Astrocyte (in vitro differentiated cells and primary cell): ENCODE data around the gene KCNA5. TPM values are rescaled to one million over a fixed set of nuclear protein-coding genes. Genes with fewer than 3 reads are reported as not detected.
A peak's percentile ranks its signal among the peaks of the same experiment; 100 is the strongest.

Experiments
- DNase-seq: peaks from one replicate; pipeline ENCODE4 v3.0.0-alpha.2; 2010; ENCODE audit warnings: low read depth
- FAIRE-seq: peaks from 2 replicates; lab custom pipeline; 2011; peaks lifted over from hg19 to GRCh38; lab: Jason Lieb, UNC
- H2AFZ ChIP-seq: 2 replicates; pipeline ENCODE4 v1.6.0; 2012; ENCODE audit warnings: low read depth, low read length, inconsistent platforms
- H3K27ac ChIP-seq: 2 replicates; pipeline ENCODE4 v1.5.1; 2011; ENCODE audit warnings: low read depth, low read length, inconsistent platforms
- H3K27me3 ChIP-seq: 2 replicates; pipeline ENCODE4 v1.6.0; 2011; ENCODE audit warnings: low read length, inconsistent platforms; ENCODE audit not compliant: insufficient read depth
- H3K36me3 ChIP-seq: 2 replicates; pipeline ENCODE4 v1.5.1; 2011; ENCODE audit warnings: low read length, inconsistent platforms; ENCODE audit not compliant: insufficient read depth
- H3K4me1 ChIP-seq: 2 replicates; pipeline ENCODE4 v1.5.1; 2011; ENCODE audit warnings: low read length, inconsistent platforms; ENCODE audit not compliant: insufficient read depth
- H3K4me2 ChIP-seq: 2 replicates; pipeline ENCODE4 v1.6.0; 2012; ENCODE audit warnings: low read length, inconsistent platforms
- H3K4me3 ChIP-seq: 2 replicates; pipeline ENCODE4 v1.5.1; 2011; ENCODE audit warnings: low read depth, mild to moderate bottlenecking, low read length, inconsistent platforms; ENCODE audit not compliant: insufficient read depth
- H3K79me2 ChIP-seq: 2 replicates; pipeline ENCODE4 v1.6.0; 2012; ENCODE audit warnings: mild to moderate bottlenecking, low read length, inconsistent platforms; ENCODE audit not compliant: insufficient read depth
- H3K9ac ChIP-seq: 2 replicates; pipeline ENCODE4 v1.6.0; 2012; ENCODE audit warnings: mild to moderate bottlenecking, low read length, inconsistent platforms
- H3K9me3 ChIP-seq: 2 replicates; pipeline ENCODE4 v1.5.1; 2012; ENCODE audit warnings: low read depth, mild to moderate bottlenecking, low read length, inconsistent platforms; ENCODE audit not compliant: insufficient read depth
- H4K20me1 ChIP-seq: 2 replicates; pipeline ENCODE4 v1.6.0; 2012; ENCODE audit warnings: low read length, inconsistent platforms; ENCODE audit not compliant: insufficient read depth
- H3K27ac Mint-ChIP-seq: one replicate; pipeline ENCODE4 v1.8.0; 2021; ENCODE audit warnings: mild to moderate bottlenecking, mixed read lengths; ENCODE audit not compliant: unreplicated experiment
- H3K27me3 Mint-ChIP-seq: one replicate; pipeline ENCODE4 v1.8.0; 2021; ENCODE audit warnings: low read depth, mixed read lengths; ENCODE audit not compliant: unreplicated experiment
- H3K36me3 Mint-ChIP-seq: one replicate; pipeline ENCODE4 v1.8.0; 2021; ENCODE audit warnings: low read depth, mixed read lengths; ENCODE audit not compliant: unreplicated experiment
- H3K4me1 Mint-ChIP-seq: one replicate; pipeline ENCODE4 v1.8.0; 2021; ENCODE audit warnings: low read depth, mixed read lengths; ENCODE audit not compliant: unreplicated experiment
- H3K4me3 Mint-ChIP-seq: one replicate; pipeline ENCODE4 v1.8.0; 2021; ENCODE audit warnings: mild to moderate bottlenecking, moderate library complexity, mixed read lengths; ENCODE audit not compliant: unreplicated experiment
- H3K9me3 Mint-ChIP-seq: one replicate; pipeline ENCODE4 v1.8.0; 2021; ENCODE audit warnings: mild to moderate bottlenecking, mixed read lengths; ENCODE audit not compliant: unreplicated experiment
- CTCF ChIP-seq: IDR thresholded peaks from 2 replicates; pipeline ENCODE4 v1.5.1; 2011; ENCODE audit warnings: low read depth, mild to moderate bottlenecking, inconsistent platforms, low read length, moderate library complexity; ENCODE audit not compliant: insufficient read depth
- EZH2 ChIP-seq: IDR thresholded peaks from 2 replicates; pipeline ENCODE4 v1.6.1; 2012; ENCODE audit warnings: mild to moderate bottlenecking, low read length, inconsistent platforms; ENCODE audit not compliant: insufficient read depth
- total RNA-seq: library from RNA; stranded (reverse); gene quantifications from 2 replicates; pipeline ENCODE4 v1.2.1, GENCODE V29; 2021

KCNA5 gene
- total RNA-seq, 1 donor from 2014 or later = not detected

GRCh38 chr12:5087831-5088554, 44.3 kb downstream of the KCNA5 start:
- Mint-ChIP-seq H3K36me3 (no peaks in the 10 kb centered on the region), H3K27ac (no peak overlapping the region), H3K9me3 (no peaks in the 10 kb centered on the region), H3K4me1 (peaks cover 21% of the 10 kb centered on the region), H3K4me3 (no peak overlapping the region), H3K27me3 (peaks cover 9% of the 10 kb centered on the region)
- no peak overlapping the region for H3K27ac ChIP-seq
- H3K9me3 ChIP-seq = no peaks in the 10 kb centered on the region
- TF ChIP-seq CTCF (no peak), EZH2 (no peak)
- H4K20me1 ChIP-seq = no peaks in the 10 kb centered on the region
- DNase-seq (no peak), FAIRE-seq (no peak)
- H3K4me3 ChIP-seq = no peak overlapping the region
- no peak overlapping the region for H3K4me2 ChIP-seq
- H3K9ac ChIP-seq = no peak overlapping the region
- H3K79me2 ChIP-seq = no peaks in the 10 kb centered on the region
- no peaks in the 10 kb centered on the region for H3K27me3 ChIP-seq
- H3K36me3 ChIP-seq = no peaks in the 10 kb centered on the region
- H2AFZ ChIP-seq = no peak overlapping the region
- peaks cover 39% of the 10 kb centered on the region for H3K4me1 ChIP-seq

GRCh38 chr12:5088586-5089264, 45.0 kb downstream of the KCNA5 start:
- Histone ChIP-seq H3K79me2 (no peaks in the 10 kb centered on the region), H2AFZ (peak overlapping the region; percentile 11), H3K36me3 (no peaks in the 10 kb centered on the region), H3K4me2 (peak overlapping the region; percentile 6), H4K20me1 (no peaks in the 10 kb centered on the region), H3K4me1 (peaks cover 39% of the 10 kb centered on the region), H3K9ac (no peak overlapping the region), H3K27ac (no peak overlapping the region), H3K4me3 (no peak overlapping the region), H3K27me3 (no peaks in the 10 kb centered on the region), H3K9me3 (no peaks in the 10 kb centered on the region)
- peaks cover 21% of the 10 kb centered on the region for H3K4me1 Mint-ChIP-seq
- no peak overlapping the region for H3K27ac Mint-ChIP-seq
- TF ChIP-seq EZH2 (no peak), CTCF (no peak)
- peaks cover 5% of the 10 kb centered on the region for H3K27me3 Mint-ChIP-seq
- DNase-seq (peak; percentile 72), FAIRE-seq (peak; percentile 90)
- H3K9me3 Mint-ChIP-seq = no peaks in the 10 kb centered on the region
- H3K36me3 Mint-ChIP-seq = no peaks in the 10 kb centered on the region
- H3K4me3 Mint-ChIP-seq = no peak overlapping the region

DNA sequence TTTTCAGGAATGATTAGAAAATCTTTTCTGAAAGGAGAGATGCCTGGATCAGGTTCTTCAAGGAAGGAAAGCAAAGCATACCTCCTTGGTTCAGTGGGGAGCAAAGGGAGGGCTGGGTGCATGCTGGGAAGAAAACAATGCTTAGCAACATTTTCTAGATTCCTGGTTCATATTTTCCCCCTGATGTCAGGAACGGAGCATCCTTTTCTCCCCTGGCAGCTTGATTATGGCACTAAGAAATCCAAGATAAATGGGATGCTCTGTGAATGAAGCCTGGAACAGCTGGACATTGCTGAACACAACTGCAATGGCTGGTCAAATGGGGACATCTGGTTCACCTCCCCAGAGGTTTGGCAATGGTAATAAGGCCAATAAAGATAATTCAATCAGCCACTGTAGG, 50.9 kb downstream of the KCNA5 start:
- H3K27me3 Mint-ChIP-seq = peaks cover 15% of the 10 kb centered on the region
- Histone ChIP-seq H3K36me3 (no peaks in the 10 kb centered on the region), H3K27me3 (no peaks in the 10 kb centered on the region), H3K79me2 (no peaks in the 10 kb centered on the region), H3K4me1 (peaks cover 13% of the 10 kb centered on the region), H3K9ac (no peak overlapping the region), H3K4me3 (no peak overlapping the region), H3K9me3 (no peaks in the 10 kb centered on the region), H4K20me1 (no peaks in the 10 kb centered on the region), H3K4me2 (no peak overlapping the region), H3K27ac (no peak overlapping the region), H2AFZ (no peak overlapping the region)
- no peaks in the 10 kb centered on the region for H3K36me3 Mint-ChIP-seq
- FAIRE-seq = no peak
- H3K4me1 Mint-ChIP-seq = peaks cover 21% of the 10 kb centered on the region
- no peak for DNase-seq
- H3K9me3 Mint-ChIP-seq = no peaks in the 10 kb centered on the region
- TF ChIP-seq EZH2 (no peak), CTCF (no peak)
- H3K27ac Mint-ChIP-seq = peak overlapping the region; percentile 16
- H3K4me3 Mint-ChIP-seq = no peak overlapping the region
